Measurements from ENCODE around the gene MARK3. TPM values are rescaled to one million over a fixed set of nuclear protein-coding genes. Genes with fewer than 3 reads are reported as not detected.
A peak's percentile ranks its signal among the peaks of the same experiment; 100 is the strongest.

The MARK3 gene
- total and polyA plus RNA-seq, 10 of the 15 experiments (the other 5 are each of a cell fraction or from before 2014, with no cell fraction given), result 10.7 to 75.1 (median 41.4) TPM

- TF ChIP-seq PKNOX1 (IDR thresholded peaks at IDR 0.05) (no peak), HCFC1 (IDR thresholded peaks at IDR 0.05; ENCODE audit: low read length) (no peak), YY1 (IDR thresholded peaks at IDR 0.05; ENCODE audit: low read depth, low read length) (peak; percentile 77; the same call in 1 of the 2 replicates), GABPA (IDR thresholded peaks at IDR 0.05; ENCODE audit: low read depth) (no peak), DPF2 (IDR thresholded peaks at IDR 0.05) (no peak), SMAD1 (IDR thresholded peaks at IDR 0.05; ENCODE audit: low read depth, partially characterized antibody) (no peak), SP1 (IDR thresholded peaks at IDR 0.05; ENCODE audit: low read depth, low read length) (no peak), EGR1 (IDR thresholded peaks at IDR 0.05; ENCODE audit: borderline replicate concordance in 1 of 2, low read depth in 2 of 2, low read length in 2 of 2) (no peak), ZBED1 (IDR thresholded peaks at IDR 0.05; ENCODE audit: borderline replicate concordance) (no peak), TCF12 (IDR thresholded peaks at IDR 0.05; ENCODE audit: low read depth, low read length) (no peak), EP300 (IDR thresholded peaks at IDR 0.05; ENCODE audit: borderline replicate concordance in 1 of 2, control insufficient read depth in 1 of 2, low read depth in 2 of 2, low read length in 2 of 2) (no peak), BCLAF1 (IDR thresholded peaks at IDR 0.05) (no peak), MEF2B (IDR thresholded peaks at IDR 0.05; ENCODE audit: partially characterized antibody, poor library complexity, severe bottlenecking) (peak; percentile 51), NR2C1 (IDR thresholded peaks at IDR 0.05) (no peak), ZNF384 (IDR thresholded peaks at IDR 0.05; ENCODE audit: borderline replicate concordance, low read depth, low read length) (no peak), CEBPZ (IDR thresholded peaks at IDR 0.05; ENCODE audit: low read depth, low read length) (no peak), POLR2AphosphoS5 (IDR thresholded peaks at IDR 0.05; ENCODE audit: low read length) (no peak), RELA (IDR thresholded peaks at IDR 0.05; ENCODE audit: borderline replicate concordance, partially characterized antibody) (no peak)
Measured at GRCh38 chr14:103427485-103428443, 42.5 kb downstream of the MARK3 start (continued).

All from GM12878 (cell line).